H4 (cell line): ENCODE results near the gene CBX6. TPM values are rescaled to one million over a fixed set of nuclear protein-coding genes. Genes with fewer than 3 reads are reported as not detected.

Experiments used
- DNase-seq: peaks from one replicate; pipeline ENCODE4 v3.0.0-alpha.2; 2015; ENCODE audit warnings: low spot score
- total RNA-seq: library from RNA; depleted of rRNA; stranded (reverse); fragments of >200 nt; shearing (Covaris generic); gene quantifications from 2 replicates; pipeline ENCODE4 v1.2.3, GENCODE V29; 2014

CBX6 gene
- total RNA-seq, 1 experiment from 2014 or later: 19.6 TPM

DNA sequence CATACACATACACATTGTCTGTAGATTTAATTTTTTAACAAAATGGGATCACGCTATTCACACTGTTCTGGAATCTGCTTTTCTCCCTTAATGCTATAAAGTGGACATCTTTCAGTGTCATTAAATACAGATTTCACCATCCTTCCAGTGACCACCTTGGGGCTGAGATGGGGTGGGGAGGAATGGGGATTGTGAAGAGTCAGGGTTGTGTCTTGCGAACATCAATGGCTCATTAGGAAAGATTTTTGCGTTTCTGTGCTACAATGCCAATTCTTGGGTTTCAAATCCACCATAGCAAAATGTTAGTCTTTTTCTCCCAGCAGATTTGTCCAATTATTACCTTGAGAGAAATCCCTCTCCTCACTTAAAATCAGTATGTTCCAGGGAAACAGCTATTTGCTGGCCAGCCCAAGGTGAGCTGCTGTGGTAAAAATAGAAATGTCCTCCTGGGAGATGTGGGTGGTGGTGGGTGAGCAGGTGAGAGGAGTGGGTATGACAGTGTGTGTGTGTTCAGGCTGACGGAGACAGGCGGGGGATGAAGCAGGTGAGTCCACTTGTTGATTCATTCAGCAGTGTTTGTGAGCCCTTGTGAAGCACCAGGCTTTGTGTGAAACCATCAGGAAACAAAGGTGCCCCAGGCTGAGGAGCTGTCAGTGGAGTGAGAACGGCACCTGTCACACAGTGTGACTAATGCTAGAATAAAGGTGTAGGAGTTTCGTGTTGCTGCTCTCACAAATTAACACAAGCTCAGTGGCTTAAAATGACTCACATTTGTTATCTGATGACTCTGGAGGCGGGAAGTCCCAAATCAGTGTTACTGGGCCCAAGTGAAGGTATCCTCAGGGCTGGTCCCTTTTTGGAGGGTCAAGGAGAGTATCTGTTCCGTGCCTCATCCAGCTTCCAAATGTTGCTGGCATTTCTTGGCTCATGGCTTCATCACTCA, 1.7 kb upstream of the CBX6 start:
- peak; percentile 4 for DNase-seq

- DNase-seq: peak; percentile 3
These were observed 824 bp upstream of the CBX6 start for GRCh38 chr22:38872831-38873248.

DNA sequence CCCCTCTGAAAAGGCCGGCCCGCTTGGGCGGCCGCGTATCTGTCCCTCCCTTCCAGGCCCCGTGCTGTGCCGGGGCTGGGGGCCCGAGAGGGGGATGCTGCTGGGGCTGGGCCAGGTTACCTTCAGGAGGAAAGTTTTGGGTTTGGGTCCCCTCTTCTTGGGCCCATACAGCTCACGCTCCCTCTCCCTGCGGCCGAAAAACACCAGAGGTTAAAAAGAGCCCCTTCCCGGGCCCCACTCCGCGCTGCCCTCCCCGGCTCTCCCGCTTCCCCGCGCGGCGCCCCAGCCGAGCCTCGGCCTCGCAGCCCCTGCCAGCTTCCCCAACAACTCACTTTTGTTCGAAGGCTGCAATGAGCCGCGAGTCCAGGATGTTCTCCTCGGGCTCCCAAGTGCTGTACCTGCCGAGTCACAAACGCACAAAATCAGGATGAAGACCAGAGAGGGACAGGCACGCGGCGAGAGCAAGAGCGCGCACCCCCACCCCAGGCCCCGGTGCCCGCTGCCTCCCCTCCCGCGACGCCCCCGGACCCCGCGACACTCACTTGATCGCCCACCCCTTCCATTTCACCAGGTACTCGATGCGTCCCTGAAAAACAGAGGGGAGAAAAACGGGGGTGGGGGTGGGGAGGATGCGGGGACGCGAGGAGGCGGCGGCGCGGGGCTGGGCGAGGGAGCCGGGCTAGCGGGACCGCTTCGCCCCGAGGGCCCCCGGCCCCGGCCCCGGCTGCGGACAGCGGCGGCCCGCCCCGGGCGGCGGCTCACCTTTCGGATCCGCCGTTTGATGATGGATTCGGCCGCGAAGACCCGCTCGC, 450 bp downstream of the CBX6 start:
- no peak for DNase-seq

DNA sequence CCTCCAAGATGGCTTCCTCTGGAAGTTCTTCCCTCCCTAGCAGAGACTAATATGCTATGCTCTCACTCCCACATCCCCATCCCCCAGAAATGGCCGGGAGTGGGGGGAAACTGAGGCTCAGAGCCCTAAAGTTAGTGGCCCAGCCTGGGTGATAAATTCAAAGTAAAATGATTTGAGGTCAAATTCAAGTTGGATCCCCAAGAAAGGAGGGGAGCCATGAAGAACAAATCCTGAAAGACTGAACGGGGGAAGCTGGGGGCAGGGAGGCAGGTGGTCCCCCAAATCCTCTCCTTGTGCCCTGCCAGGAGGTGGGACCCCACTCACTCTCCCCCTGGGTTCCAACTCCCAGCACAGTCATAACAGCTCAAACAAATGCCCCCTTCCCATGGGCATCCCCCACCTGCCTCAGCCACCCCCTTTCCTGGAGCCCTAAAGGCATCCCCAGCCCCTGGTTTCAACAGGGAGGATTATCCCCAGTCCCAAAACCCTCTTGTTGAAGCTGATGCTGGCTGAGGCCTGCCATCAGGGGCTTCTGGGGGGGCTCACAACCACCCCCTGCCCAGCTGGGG, 1.1 kb downstream of the CBX6 start:
- DNase-seq: no peak

DNA sequence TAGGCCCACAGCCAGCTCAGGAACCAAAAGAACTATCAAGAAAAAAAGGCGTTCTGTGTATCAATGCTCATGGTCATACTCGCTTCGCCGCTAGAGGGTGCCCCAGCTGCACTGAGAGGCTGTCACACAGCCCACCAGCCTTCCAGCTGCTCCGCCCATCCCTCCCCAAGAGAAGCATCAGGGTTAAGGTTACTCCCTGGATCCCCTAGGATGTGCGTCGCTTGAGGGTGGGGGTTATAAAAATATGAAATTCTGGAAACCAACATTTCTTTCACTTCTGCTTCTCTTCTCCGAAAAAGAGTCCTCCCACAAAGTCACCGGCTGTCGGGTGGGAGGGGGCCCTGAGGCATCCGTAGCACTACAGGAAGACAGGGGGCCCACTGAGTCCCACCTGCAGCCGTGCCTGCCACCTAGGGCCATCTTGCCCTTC, 1.7 kb downstream of the CBX6 start:
- peak; percentile 80 for DNase-seq

DNA sequence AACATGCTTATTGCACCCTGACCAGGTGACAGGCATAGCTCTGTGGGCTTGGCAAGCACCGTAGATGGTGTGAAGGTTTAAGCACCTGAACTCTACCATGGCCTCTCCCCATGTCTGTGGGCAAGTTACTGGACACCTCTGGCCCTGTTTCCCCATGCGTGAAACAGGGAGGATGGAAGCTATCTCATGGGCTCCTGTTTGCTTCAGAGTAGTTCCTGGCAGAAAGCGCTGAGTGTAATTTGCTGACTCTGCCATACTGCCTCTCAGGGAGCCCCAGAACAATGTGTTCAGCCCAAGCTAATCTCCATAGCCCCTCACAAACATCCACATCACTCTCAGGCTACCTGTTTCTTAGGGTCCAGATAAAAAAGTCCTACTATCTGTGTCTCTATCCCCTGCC, 2.4 kb downstream of the CBX6 start:
- no peak for DNase-seq

- DNase-seq: peak; percentile 57
These were observed 3.1 kb downstream of the CBX6 start for GRCh38 chr22:38868886-38869381.

GRCh38 chr22:38868286-38868721, 3.7 kb downstream of the CBX6 start:
- DNase-seq: no peak

DNA sequence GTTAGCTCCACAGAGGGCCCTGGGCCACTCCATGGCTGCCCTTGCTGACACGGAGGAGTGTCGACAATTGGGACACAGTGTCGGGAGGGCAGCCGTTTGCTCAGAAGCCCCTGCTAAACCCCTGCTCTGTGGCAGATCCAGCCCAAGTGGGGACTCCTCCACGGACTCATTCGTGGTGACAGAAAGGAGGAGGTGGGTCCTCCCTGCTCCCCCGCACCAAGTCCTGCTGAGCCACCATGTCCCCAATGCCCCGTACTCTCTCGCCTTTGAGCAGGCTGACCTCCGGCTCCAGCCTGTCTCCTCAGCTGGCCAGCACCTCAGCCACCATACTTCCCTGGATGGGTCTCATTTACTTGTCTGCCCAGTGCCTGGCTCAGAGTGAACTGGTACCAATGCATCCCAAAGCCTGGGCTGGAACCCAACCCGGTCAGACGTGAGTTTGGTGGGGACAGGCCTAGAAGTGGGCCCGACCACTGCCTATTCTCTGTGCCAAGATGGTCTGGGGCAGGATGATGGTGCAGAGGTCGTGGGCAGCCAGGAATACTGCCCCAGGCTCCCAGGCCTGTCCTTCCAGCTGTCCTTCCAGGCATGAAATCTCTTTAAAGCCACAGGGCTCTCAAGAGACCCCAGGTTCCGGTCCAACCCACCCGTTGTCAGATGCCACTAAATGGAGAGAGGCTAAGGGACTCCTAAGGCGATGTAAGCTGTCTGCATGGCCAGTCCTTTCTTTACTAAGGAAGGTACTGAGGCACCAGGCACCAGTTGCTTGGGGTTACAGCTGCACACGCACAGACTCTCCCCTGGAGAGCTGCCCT, 4.3 kb downstream of the CBX6 start:
- no peak for DNase-seq

- no peak for DNase-seq
These were observed 4.9 kb downstream of the CBX6 start for GRCh38 chr22:38867124-38867455.

DNA sequence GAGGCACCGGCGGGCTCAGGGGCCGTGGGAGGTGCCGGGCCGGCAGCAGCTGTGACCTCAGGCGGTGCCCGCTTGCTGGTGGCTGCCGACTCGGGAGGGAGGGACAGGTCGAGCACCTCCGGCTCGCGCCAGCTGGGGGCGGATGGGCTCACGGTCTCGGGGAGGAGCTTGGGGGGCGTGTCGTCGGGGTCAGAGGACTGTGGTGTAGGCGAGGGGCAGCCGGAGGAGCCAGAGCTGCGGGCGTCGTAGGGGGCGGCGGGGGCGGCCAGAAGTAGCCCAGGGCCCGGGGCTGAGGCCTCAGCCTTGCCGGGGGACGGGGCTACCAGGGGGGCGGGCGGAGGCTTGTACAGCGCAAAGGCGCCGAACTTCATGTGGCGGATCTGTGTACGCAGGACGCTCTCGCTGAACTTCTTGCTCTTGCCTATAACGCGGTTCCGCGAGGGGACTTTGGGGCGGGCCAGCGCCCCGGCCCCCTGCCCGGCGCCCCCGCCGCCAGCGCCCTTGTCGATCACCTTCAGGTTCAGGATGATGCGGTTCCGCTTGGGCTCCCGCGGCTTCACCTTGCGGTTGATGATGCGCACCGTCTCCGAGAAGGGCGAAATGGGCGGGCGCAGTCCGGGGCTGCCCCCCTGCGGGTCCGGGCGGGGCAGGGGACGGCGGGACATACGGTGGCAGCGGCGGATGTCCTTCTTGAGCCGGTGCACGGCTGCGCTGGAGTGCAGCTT, 5.5 kb downstream of the CBX6 start:
- DNase-seq: no peak

- no peak for DNase-seq
These were observed 6.0 kb downstream of the CBX6 start for GRCh38 chr22:38866024-38866398.

DNA sequence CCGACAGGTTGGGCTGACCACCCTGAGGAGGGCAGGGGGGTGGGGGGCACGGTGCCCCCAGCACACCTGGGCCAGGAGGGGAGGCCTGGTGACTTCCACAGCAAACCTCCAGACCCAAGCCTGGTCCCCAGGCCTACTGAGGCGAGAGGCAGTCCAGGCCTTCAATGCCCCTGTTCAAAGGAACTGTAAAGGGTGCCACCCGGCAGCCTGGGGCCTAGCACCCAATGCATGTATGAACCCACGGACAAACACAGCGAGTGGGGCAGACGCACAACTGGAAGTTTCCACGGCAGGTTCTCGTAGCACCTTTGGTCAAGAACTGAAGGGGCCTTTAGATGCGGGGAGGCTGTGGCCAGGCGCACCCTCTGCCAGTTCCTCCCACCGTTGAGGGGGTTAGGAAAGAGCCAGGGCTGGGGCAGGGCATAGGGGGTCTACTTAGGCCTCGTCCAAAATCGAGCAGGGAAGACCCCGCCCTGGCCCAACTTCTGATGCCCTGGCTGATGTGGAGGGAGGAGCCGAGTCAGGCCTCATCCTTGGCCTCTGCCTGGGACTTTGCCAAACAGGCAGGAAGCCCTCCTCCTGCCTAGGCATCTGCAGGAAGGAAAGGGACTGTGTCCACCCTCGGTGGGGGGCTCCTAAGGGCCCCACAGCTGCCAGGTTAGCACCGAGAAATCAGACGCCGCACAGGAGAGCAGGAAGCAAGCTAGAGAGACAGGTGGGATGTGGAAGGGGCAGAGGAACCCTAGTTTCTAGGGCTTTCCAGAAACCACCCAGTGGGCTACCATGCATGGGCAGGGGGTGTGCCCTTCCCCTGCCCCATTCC, 6.6 kb downstream of the CBX6 start:
- no peak for DNase-seq

DNA sequence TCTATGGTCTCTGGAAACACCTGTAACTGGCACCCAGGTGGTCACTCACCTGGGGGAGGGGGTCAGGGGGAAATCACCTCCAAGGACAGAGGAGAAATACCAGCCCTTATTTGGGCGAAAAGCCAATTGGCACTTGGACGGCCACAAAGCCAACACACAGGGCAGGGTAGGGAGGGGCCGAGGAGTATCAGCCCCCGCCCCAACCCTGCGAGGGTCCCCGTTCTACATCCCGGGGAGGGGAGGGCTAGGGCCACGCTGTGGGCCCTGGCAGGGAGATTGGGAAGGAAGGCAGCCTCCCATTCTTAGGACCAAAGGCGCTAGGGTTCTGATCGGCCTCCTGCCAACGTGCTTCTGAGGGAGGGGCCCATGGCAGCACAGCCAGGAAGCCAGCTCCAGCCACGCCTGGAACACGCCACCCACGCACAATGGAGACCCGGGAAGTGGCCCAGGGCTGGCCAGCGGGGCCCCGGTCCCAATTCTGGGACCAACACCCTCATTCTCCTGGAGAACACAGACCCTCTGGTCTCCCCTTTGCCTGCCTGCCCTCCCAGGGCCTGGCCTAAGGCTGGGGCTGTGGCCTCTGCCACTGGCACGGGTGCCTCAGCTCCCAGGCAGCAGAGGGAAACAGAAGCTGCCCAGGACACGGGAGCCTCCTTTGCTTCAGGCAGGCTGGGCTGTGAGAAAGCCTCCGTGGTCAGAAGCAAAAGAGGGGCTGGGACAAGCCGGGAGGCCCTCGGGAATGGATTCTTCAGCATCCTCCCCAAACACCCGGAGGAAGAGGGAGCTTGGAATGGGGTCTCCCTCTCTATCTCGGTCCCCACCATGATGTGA, 7.4 kb downstream of the CBX6 start:
- no peak for DNase-seq

GRCh38 chr22:38863531-38864131, 8.4 kb downstream of the CBX6 start:
- DNase-seq: no peak

DNA sequence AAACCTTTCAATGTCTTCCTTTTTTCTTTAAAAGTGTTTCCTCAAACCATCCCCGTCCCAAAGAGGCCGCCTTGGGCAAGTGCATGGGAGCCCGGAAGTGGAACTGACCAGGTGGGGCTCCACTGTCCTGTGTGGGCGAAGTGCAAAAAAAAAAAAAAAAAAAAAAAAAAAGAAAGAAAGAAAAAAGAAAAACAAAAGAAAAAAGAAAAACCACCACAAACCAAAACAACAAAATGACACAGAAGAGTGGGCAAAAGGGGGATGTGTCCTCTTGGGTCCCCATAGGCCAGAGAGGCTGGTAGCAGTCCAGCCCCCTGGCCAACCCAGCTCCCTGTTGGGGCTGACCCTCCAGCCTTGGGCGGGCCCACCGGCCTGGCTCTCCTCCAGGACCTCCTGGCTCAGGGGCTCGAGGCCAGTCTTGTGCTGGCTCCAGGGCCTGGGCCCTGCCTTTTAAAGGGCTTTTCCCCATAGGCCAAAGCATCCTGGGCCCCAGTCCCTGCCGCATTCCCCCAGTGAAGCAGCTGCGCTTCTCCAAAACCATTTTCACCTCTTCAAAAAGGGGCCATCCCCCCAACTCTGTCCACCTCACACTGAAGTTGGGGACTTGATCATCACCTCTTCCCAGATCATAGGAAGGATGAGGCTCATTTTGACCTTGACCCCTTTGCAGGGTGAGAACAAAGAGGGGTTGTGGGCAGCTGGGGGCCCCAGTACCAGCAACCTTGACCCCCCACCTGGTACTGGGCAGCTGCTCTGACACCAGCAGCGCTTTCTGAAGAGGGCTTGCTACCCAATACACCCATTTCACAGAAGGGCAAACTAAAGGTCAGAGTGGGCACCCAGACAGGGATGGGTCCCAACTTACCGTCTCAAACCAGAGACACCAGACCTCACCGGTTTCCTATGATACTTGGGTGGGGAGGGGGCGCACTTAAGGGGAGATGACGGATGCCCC, 9.4 kb downstream of the CBX6 start:
- no peak for DNase-seq

- DNase-seq: no peak
These were observed 10.1 kb downstream of the CBX6 start for GRCh38 chr22:38861927-38862326.
